Tibial artery (tissue), 4 donors: ENCODE results near the gene TMEM239.
A peak's percentile ranks its signal among the peaks of the same experiment; 100 is the strongest.

ENCODE experiments used
- DNase-seq, 2 donors: peaks; one replicate each; pipeline ENCODE4 v3.0.0-alpha.2; 2019
- H3K27ac ChIP-seq, 2 donors: fragments of 200-600 bp; sonication (generic) in 1 of 2; 1 replicate in 1 of 2; 2 replicates in 1 of 2; pipeline ENCODE4 v1.5.1; 2018 to 2019; ENCODE audit warnings: mild to moderate bottlenecking in 1 of 2
- H3K27me3 ChIP-seq, 2 donors: fragments of 200-600 bp; sonication (generic) in 1 of 2; one replicate each; pipeline versions ENCODE4 v1.5.1 to v1.6.0; 2016 to 2019
- H3K36me3 ChIP-seq, 3 donors: fragments of 200-600 bp; sonication (generic) in 2 of 3; one replicate each; pipeline ENCODE4 v1.5.1; 2016 to 2019; ENCODE audit warnings: mild to moderate bottlenecking in 2 of 3
- H3K4me1 ChIP-seq, 4 donors: fragments of 200-600 bp; sonication (generic) in 2 of 4; 1 replicate in 3 of 4; 2 replicates in 1 of 4; pipeline ENCODE4 v1.5.1; 2016 to 2019
- H3K4me3 ChIP-seq, 2 donors: fragments of 200-600 bp; sonication (generic) in 1 of 2; 1 replicate in 1 of 2; 2 replicates in 1 of 2; pipeline ENCODE4 v1.5.1; 2018 to 2019; ENCODE audit warnings: mild to moderate bottlenecking in 2 of 2
- H3K9me3 ChIP-seq, 3 donors: fragments of 200-600 bp; sonication (generic) in 1 of 3; one replicate each; pipeline ENCODE4 v1.5.1; 2016 to 2019
- intact Hi-C: fragments of 100-400 bp; cut with DNase I; formaldehyde crosslinking; loops from one replicate; pipeline ENCODE4 v1.15.0; 2023; ENCODE audit warnings: low total_unique reads
- TF ChIP-seq, protein P1 (sequence below), 2 experiments: fragments of 200-600 bp in 1 of 2; fragments of 450-650 bp in 1 of 2; IDR thresholded peaks; one replicate each; pipeline ENCODE4 v1.5.1; 2017 to 2019; ENCODE audit warnings: antibody characterized with exemption in 2 of 2, mild to moderate bottlenecking in 1 of 2, moderate library complexity in 1 of 2

Gene TMEM239

DNA sequence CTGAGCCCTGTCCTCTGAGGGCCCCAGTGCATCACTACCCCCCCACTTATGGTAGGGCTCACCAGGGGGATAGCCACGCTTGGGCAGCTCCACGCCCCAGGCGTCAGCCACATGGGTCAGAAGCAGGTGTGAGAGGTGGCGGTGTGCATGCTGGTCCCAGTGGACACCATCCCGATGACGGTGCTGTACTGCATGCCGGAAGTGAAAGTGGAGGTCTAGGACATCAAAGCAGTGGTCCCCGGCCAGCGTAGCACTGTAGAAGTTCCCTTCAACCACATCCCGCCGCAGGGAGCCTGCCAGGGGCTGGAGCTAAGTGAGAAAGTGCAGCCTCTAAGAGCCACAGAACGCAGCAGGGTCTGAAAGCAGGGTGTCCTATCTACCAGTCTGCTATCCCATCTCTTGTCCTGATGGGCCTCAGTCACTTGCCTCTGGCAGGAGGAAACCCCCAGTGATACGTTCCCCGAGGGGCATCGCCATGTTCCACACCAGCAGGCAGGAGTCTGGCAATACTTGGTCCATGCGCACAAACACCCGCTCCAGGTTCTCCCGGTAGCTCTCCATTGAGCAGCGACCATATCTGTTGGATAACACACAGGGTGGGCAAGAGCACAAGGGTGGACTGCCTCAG lies 22.1 kb downstream of the TMEM239 start:
- no peak for DNase-seq
- intact Hi-C loops: loop anchor here (10.0 kb wide), 1 partner anchor 143 kb away; the partner anchor contains the start of gene EBF4

GRCh38 chr20:2838847-2839671 lies 22.9 kb downstream of the TMEM239 start:
- TF ChIP-seq, protein P1, sequence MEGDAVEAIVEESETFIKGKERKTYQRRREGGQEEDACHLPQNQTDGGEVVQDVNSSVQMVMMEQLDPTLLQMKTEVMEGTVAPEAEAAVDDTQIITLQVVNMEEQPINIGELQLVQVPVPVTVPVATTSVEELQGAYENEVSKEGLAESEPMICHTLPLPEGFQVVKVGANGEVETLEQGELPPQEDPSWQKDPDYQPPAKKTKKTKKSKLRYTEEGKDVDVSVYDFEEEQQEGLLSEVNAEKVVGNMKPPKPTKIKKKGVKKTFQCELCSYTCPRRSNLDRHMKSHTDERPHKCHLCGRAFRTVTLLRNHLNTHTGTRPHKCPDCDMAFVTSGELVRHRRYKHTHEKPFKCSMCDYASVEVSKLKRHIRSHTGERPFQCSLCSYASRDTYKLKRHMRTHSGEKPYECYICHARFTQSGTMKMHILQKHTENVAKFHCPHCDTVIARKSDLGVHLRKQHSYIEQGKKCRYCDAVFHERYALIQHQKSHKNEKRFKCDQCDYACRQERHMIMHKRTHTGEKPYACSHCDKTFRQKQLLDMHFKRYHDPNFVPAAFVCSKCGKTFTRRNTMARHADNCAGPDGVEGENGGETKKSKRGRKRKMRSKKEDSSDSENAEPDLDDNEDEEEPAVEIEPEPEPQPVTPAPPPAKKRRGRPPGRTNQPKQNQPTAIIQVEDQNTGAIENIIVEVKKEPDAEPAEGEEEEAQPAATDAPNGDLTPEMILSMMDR (IDR thresholded peaks at IDR 0.05): no peak
- no peaks in the 10 kb centered on the region for H3K27me3 ChIP-seq
- H3K27ac ChIP-seq: no peak overlapping the region
- H3K4me1 ChIP-seq: peaks cover 0 to 30% (median 17%) of the 10 kb centered on the region in 4 donors
- H3K4me3 ChIP-seq: no peak overlapping the region
- DNase-seq: no peak
- H3K9me3 ChIP-seq: no peaks in the 10 kb centered on the region
- peaks cover 0 to 37% (median 8%) of the 10 kb centered on the region in 3 donors for H3K36me3 ChIP-seq
- intact Hi-C loops: loop anchor here (10.0 kb wide), 1 partner anchor 144 kb away; the partner anchor contains the start of gene EBF4

More for the DNA sequence above, 22.1 kb downstream of the TMEM239 start:
- no peak overlapping the region for H3K27ac ChIP-seq
- no peaks in the 10 kb centered on the region for H3K9me3 ChIP-seq
- TF ChIP-seq, protein P1 (IDR thresholded peaks at IDR 0.05): no peak
- H3K4me3 ChIP-seq: no peak overlapping the region
- no peaks in the 10 kb centered on the region for H3K27me3 ChIP-seq
- peaks cover 0 to 30% (median 17%) of the 10 kb centered on the region in 4 donors for H3K4me1 ChIP-seq
- peaks cover 0 to 37% (median 8%) of the 10 kb centered on the region in 3 donors for H3K36me3 ChIP-seq

DNA sequence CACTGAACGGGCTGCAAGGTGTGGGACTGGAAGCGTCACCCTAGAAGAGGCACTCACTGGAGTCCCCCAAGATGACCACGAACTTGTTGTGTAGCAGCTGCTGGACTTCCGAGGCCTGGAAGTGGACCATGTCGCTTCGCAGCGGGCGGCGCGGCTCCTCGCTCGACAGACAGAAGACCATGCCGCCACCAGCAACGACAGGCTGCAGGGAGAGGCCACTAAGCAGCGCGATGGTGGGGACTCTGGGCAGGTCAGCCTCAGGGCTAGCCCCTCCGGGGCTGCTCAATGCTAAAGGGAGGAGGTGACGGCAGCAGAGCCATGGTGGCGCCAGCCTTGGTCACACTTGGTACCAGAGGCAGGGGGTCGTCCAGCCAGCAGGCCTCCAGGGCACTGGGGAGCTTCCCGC lies 23.6 kb downstream of the TMEM239 start:
- TF ChIP-seq, protein P1 (IDR thresholded peaks at IDR 0.05): no peak
- no peak for DNase-seq
- H3K4me3 ChIP-seq: peak overlapping the region; percentile 89 to 95
- peaks cover 0 to 30% (median 17%) of the 10 kb centered on the region in 4 donors for H3K4me1 ChIP-seq
- peak overlapping the region; percentile 92 to 95 for H3K27ac ChIP-seq
- intact Hi-C loops: loop anchor here (10.0 kb wide), 1 partner anchor 145 kb away; the partner anchor contains the start of gene EBF4
- no peaks in the 10 kb centered on the region for H3K27me3 ChIP-seq
- H3K9me3 ChIP-seq: no peaks in the 10 kb centered on the region
- H3K36me3 ChIP-seq: peaks cover 0 to 33% (median 8%) of the 10 kb centered on the region in 3 donors

DNA sequence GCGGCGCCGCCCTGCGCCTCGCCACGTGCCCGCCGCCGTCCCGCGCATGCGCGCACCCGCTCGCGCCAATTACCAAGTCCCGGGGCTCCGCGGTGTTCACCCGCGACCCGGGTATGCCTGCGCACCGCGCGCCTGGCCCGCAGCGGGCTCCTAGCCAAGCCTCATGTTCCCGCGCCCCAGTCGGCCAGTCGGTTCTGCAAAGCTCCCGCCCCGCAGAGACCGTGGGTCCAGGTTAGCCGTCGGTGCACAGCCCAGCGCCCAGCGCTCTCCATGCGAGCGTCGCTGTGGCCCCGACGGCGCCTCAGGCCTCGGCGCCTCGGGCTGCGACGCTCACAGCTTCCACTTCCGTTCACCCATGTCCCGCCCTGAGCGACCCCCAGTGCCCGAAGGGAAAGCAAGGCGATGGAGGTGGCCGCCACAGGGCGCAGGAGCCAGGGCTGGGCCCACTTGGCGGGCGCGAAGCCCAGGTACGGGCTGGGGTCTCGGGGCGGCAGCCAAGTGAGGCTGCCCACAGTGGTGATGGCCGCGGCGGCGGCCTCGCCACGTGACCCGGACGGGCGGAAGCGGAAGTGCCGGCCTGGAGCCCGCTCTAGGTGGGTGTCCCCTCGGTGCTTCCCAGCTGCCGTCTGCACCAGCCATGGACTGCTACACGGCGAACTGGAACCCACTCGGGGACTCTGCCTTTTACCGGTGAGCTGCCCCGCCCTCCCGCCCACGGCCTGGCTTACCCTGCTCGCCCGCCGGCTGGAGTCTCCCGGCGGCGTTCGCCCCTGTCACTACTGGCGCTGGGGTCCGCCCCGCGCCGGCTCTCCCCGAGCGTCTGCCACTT lies 24.2 kb downstream of the TMEM239 start, which contains the start of the genes PCED1A and VPS16:
PCED1A (minus strand) TSS at position 518 of the 829 bp plus-strand sequence. CDS start 743 bp downstream, outside the sequence.
VPS16 (plus strand) TSS at position 608 of the 829 bp plus-strand sequence; CDS start at position 638, 30 bp downstream.
- H3K4me3 ChIP-seq: peak within 1 kb of the TSS; percentile 89 to 95
- peak within 1 kb of the TSS; percentile 92 to 95 for H3K27ac ChIP-seq
- H3K9me3 ChIP-seq: no peaks in the 10 kb centered on the region
- H3K4me1 ChIP-seq: peaks cover 0 to 30% (median 17%) of the 10 kb centered on the region in 4 donors
- intact Hi-C loops: no loop called here
- H3K36me3 ChIP-seq: peaks cover 0 to 27% (median 5%) of the 10 kb centered on the region in 3 donors
- TF ChIP-seq, protein P1 (IDR thresholded peaks at IDR 0.05): no peak
- DNase-seq: peak; percentile 84 to 92
- no peaks in the 10 kb centered on the region for H3K27me3 ChIP-seq
